Transverse colon (tissue), 4 donors: Measurements from ENCODE around the gene IL22RA1. TPM values are rescaled to one million over a fixed set of nuclear protein-coding genes. Genes with fewer than 3 reads are reported as not detected.
A peak's percentile ranks its signal among the peaks of the same experiment; 100 is the strongest.

ENCODE experiments used
- DNase-seq: peaks from one replicate; pipeline ENCODE4 v3.0.0-alpha.2; 2019
- H3K27ac ChIP-seq, 4 donors: fragments of 200-600 bp; sonication (generic); 2 replicates each; pipeline ENCODE4 v1.5.1; 2016 to 2018; ENCODE audit warnings: inconsistent platforms in 4 of 4
- H3K27me3 ChIP-seq: fragments of 200-600 bp; sonication (generic); 2 replicates; pipeline ENCODE4 v1.5.1; 2017; ENCODE audit warnings: inconsistent platforms
- H3K36me3 ChIP-seq, 4 donors: fragments of 200-600 bp; sonication (generic); 2 replicates each; pipeline ENCODE4 v1.5.1; 2017 to 2019; ENCODE audit warnings: inconsistent platforms in 4 of 4
- H3K4me1 ChIP-seq, 4 donors: fragments of 200-600 bp; sonication (generic); 2 replicates each; pipeline ENCODE4 v1.5.1; 2017 to 2020; ENCODE audit warnings: inconsistent platforms in 4 of 4
- H3K4me3 ChIP-seq, 4 donors: fragments of 200-600 bp; sonication (generic); 1 replicate in 1 of 4; 2 replicates in 3 of 4; pipeline versions ENCODE4 v1.5.1 to v1.6.1; 2017 to 2019; ENCODE audit warnings: inconsistent platforms in 4 of 4
- H3K9me3 ChIP-seq, 2 donors: fragments of 200-600 bp; sonication (generic); 2 replicates each; pipeline ENCODE4 v1.5.1; 2017 to 2019; ENCODE audit warnings: inconsistent platforms in 2 of 2
- EP300 ChIP-seq: sonication (generic); formaldehyde crosslinking; IDR thresholded peaks from one replicate; pipeline ENCODE4 v1.6.1; 2017; ENCODE audit warnings: antibody characterized with exemption, low read depth
- POLR2A ChIP-seq: fragments of 450-650 bp; IDR thresholded peaks from one replicate; pipeline ENCODE4 v1.6.1; 2016; ENCODE audit warnings: antibody characterized with exemption, mild to moderate bottlenecking, moderate library complexity
- POLR2AphosphoS5 ChIP-seq, 3 donors: sonication (generic); formaldehyde crosslinking; IDR thresholded peaks; one replicate each; pipeline ENCODE4 v1.6.1; 2016; ENCODE audit warnings: antibody characterized with exemption in 3 of 3
- WGBS, 2 donors: methylation state at CpG; one replicate each; pipeline ENCODE4 v1.1.5; 2018; ENCODE audit warnings: low coverage in 1 of 2; 5-methylcytosine and 5-hydroxymethylcytosine counted together
- in situ Hi-C, 4 donors: fragments of 200-750 bp; cut with MboI; loops; one replicate each; pipeline versions ENCODE4 v1.15.0 to v1.15.1; 2017; ENCODE audit warnings: low sequenced_read_pairs in 3 of 4, low pct_ligation_motif_present in 1 of 4, low pct_unique_long_range_greater_than_20kb in 1 of 4
- intact Hi-C: fragments of 100-400 bp; cut with DNase I; formaldehyde crosslinking; loops from one replicate; pipeline ENCODE4 v1.15.1; 2023; ENCODE audit warnings: low total_unique reads
- total RNA-seq, 4 donors: library from RNA; depleted of rRNA; stranded (reverse); fragments of >200 nt; gene quantifications; one replicate each; pipeline ENCODE4 v1.1.0, GENCODE V29; 2016
- TF ChIP-seq, protein P1 (sequence below), 5 experiments: fragments of 200-600 bp in 3 of 5; fragments of 450-650 bp in 2 of 5; sonication (generic) in 3 of 5; IDR thresholded peaks; 1 replicate in 2 of 5; 2 replicates in 3 of 5; pipeline ENCODE4 v1.5.1; 2016 to 2017; ENCODE audit warnings: antibody characterized with exemption in 5 of 5, inconsistent platforms in 3 of 5, mild to moderate bottlenecking in 2 of 5, moderate library complexity in 1 of 5

Gene IL22RA1
- total RNA-seq, 4 donors from 2014 or later: 4.4 to 29.2 (median 27.3) TPM

DNA sequence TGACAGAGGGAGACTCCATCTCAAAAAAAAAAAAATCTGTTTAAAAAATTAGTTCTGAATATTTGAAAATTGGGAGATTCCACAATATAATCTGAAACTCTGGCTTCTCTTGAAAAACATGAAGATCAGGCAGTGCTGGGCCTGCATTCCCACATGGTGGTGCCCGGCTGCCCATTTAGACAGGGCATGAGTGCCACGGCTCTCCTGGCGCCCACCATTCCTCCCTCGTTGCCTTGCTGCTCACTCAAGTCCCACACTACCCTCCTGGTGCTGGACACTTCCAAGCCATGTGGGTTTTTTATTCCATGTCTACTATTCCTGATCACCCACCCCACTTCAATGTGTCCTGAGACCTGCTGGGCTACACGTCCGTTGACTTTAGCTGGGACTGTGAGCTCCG is 20.2 kb downstream of the IL22RA1 start:
- Histone ChIP-seq H3K4me3 (no peak overlapping the region), H3K4me1 (peaks cover 16 to 34% (median 32%) of the 10 kb centered on the region in 4 donors), H3K9me3 (no peaks in the 10 kb centered on the region), H3K27ac (no peak overlapping the region), H3K27me3 (no peaks in the 10 kb centered on the region), H3K36me3 (no peaks in the 10 kb centered on the region)
- TF ChIP-seq POLR2AphosphoS5 (IDR thresholded peaks at IDR 0.05) (no peak), EP300 (no peak), POLR2A (no peak)
- TF ChIP-seq, protein P1, sequence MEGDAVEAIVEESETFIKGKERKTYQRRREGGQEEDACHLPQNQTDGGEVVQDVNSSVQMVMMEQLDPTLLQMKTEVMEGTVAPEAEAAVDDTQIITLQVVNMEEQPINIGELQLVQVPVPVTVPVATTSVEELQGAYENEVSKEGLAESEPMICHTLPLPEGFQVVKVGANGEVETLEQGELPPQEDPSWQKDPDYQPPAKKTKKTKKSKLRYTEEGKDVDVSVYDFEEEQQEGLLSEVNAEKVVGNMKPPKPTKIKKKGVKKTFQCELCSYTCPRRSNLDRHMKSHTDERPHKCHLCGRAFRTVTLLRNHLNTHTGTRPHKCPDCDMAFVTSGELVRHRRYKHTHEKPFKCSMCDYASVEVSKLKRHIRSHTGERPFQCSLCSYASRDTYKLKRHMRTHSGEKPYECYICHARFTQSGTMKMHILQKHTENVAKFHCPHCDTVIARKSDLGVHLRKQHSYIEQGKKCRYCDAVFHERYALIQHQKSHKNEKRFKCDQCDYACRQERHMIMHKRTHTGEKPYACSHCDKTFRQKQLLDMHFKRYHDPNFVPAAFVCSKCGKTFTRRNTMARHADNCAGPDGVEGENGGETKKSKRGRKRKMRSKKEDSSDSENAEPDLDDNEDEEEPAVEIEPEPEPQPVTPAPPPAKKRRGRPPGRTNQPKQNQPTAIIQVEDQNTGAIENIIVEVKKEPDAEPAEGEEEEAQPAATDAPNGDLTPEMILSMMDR (IDR thresholded peaks at IDR 0.05): no peak
- intact Hi-C loops: no loop called here
- DNase-seq: no peak
- in situ Hi-C loops: no loop called here
- 93 to 94% methylated on average over 3 to 7 of the region's 7 CpGs for WGBS, 2 donors

DNA sequence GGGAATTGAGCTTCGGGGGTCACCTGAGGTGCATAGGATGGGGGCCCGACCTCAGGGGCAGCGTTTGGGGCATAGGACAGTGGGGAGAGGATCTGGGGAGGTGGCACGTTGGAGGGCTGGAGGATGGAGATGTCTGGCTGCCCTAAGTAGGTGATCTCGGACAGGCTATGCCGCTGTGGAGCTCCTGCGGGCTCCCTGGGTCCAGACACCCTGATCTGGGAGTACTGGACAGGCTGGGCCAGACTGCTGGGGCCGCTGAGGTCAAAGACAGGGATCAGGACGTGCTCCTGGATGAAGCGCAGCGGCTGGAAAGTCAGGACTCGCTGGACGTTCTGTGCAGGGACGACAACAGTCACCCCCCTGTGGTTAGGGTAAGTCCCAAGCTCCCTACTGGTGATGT is 21.5 kb downstream of the IL22RA1 start:
- no peak for DNase-seq
- H3K36me3 ChIP-seq: no peaks in the 10 kb centered on the region
- in situ Hi-C loops (no loop called here), intact Hi-C loops (no loop called here)
- peaks cover 16 to 39% (median 35%) of the 10 kb centered on the region in 4 donors for H3K4me1 ChIP-seq
- no peaks in the 10 kb centered on the region for H3K27me3 ChIP-seq
- H3K4me3 ChIP-seq: no peak overlapping the region
- 87% methylated on average over 14 of the region's 14 CpGs; no CpG with 5 or more reads in 1 of the 2 donors for WGBS, 2 donors
- TF ChIP-seq POLR2AphosphoS5 (IDR thresholded peaks at IDR 0.05): no peak
- TF ChIP-seq POLR2A: no peak
- no peak for TF ChIP-seq EP300
- TF ChIP-seq, protein P1 (IDR thresholded peaks at IDR 0.05): no peak
- peak overlapping the region in 1 of 4 donors; percentile 77 for H3K27ac ChIP-seq
- H3K9me3 ChIP-seq: no peaks in the 10 kb centered on the region

DNA sequence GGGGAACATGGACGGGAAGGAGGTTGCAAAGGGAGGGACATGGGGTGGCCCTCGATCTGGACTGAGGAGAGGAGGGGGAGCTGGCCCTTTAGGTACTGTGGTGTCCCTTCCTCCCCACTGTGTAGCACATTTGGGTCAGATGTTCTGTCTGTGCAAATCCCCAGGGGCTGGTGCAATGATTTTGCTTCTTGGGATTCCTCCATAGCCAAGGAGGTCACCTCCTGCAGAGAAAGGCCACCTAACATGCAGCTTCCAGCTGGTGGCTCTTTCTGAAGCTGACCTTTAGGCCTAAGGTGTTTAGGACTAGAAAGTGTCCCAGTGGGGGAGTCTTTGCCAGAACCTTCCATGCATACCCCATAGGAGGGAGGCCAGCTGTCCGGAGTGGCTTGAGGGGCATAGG is 22.0 kb downstream of the IL22RA1 start:
- peak overlapping the region; percentile 74 to 80 (median 76) for H3K27ac ChIP-seq
- H3K9me3 ChIP-seq: no peaks in the 10 kb centered on the region
- no peak for DNase-seq
- intact Hi-C loops (no loop called here), in situ Hi-C loops (no loop called here)
- 89% methylated on average over 2 of the region's 3 CpGs; no CpG with 5 or more reads in 1 of the 2 donors for whole genome bisulfite sequencing, 2 donors
- no peak overlapping the region for H3K4me3 ChIP-seq
- TF ChIP-seq POLR2A (no peak), POLR2AphosphoS5 (IDR thresholded peaks at IDR 0.05) (no peak), EP300 (no peak)
- TF ChIP-seq, protein P1 (IDR thresholded peaks at IDR 0.05): no peak
- peaks cover 16 to 39% (median 35%) of the 10 kb centered on the region in 4 donors for H3K4me1 ChIP-seq
- H3K27me3 ChIP-seq: no peaks in the 10 kb centered on the region
- no peaks in the 10 kb centered on the region for H3K36me3 ChIP-seq

DNA sequence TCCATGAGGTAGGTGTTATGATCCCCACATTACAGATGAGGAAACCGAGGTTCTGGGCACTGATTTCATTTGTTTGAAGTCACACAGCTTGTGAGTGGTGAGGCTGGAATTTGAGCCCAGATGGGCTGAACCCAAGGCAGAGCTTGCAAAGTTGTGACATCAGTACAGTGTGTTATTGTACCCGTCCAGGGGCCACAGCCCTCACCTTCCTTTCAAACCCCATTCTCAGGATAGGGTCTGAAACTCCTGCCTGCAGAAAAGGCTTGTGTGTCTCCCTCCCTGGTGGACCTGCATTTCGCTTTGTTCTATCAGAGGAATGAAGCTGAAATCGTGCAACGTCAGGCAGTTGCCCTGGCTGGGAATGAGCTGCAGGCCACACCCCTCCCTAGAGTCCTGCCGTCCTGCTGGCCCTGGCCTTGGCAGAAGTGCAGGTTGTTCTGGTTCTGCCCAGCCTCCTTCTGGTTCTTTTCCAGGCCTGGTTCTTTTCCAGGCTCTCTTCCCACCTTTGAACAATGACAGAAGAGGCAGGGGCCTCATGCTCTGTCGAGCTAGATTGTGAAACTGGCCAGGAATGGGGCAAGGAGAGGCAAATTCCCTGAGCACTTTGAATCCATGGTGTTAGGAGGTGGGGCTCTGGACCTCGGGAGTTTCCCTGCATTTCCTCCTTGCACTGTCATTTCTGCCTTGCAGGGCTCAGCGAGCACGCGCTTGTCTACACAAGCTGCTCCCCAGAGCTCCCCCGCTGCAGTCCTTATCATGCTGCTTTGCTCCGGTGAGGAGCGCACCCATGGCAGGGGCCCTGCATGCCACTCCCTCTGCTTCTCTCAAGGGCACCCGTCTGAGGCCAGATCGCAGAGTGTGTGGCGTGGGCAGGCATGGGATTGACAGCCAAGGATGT is 22.8 kb downstream of the IL22RA1 start:
- Histone ChIP-seq H3K4me3 (no peak overlapping the region), H3K27ac (peak overlapping the region; percentile 74 to 80 (median 76)), H3K9me3 (no peaks in the 10 kb centered on the region), H3K27me3 (no peaks in the 10 kb centered on the region), H3K4me1 (peaks cover 16 to 39% (median 35%) of the 10 kb centered on the region in 4 donors), H3K36me3 (no peaks in the 10 kb centered on the region)
- in situ Hi-C loops (no loop called here), intact Hi-C loops (no loop called here)
- peak in 1 of 3 donors; percentile 44 for TF ChIP-seq POLR2AphosphoS5 (IDR thresholded peaks at IDR 0.05)
- TF ChIP-seq, protein P1 (IDR thresholded peaks at IDR 0.05): no peak
- 14 to 51% methylated on average over 2 to 17 of the region's 17 CpGs for WGBS, 2 donors
- DNase-seq: peak; percentile 65
